HepG2 (cell line): Measurements from ENCODE around the gene EFEMP2. TPM values are rescaled to one million over a fixed set of nuclear protein-coding genes. Genes with fewer than 3 reads are reported as not detected.
A peak's percentile ranks its signal among the peaks of the same experiment; 100 is the strongest.

ENCODE experiments used
- ARNT ChIP-seq: fragments of 450-650 bp; IDR thresholded peaks from 2 replicates; pipeline ENCODE4 v1.6.1; 2017
- ATRX ChIP-seq: sonication (generic); formaldehyde crosslinking; IDR thresholded peaks from 2 replicates; pipeline ENCODE4 v1.4.0; 2020; ENCODE audit warnings: missing genetic modification reagents, borderline replicate concordance
- CEBPG ChIP-seq: IDR thresholded peaks from 2 replicates; pipeline ENCODE4 v1.6.1; 2016
- CENPT ChIP-seq: sonication (generic); formaldehyde crosslinking; IDR thresholded peaks from 2 replicates; pipeline ENCODE4 v1.8.0; 2022; ENCODE audit warnings: low read depth, mild to moderate bottlenecking, moderate library complexity, missing genetic modification reagents
- EED ChIP-seq: sonication (generic); formaldehyde crosslinking; IDR thresholded peaks from 2 replicates; pipeline ENCODE4 v1.5.0; 2020; ENCODE audit warnings: mild to moderate bottlenecking, missing genetic modification reagents
- ETV6 ChIP-seq: sonication (generic); formaldehyde crosslinking; conservative IDR thresholded peaks from 2 replicates; pipeline ENCODE4 v1.4.0; 2020; ENCODE audit warnings: missing genetic modification reagents
- HOXA3 ChIP-seq: sonication (generic); formaldehyde crosslinking; IDR thresholded peaks from 2 replicates; pipeline ENCODE4 v1.5.0; 2020; ENCODE audit warnings: missing genetic modification reagents
- IKZF4 ChIP-seq: sonication (generic); formaldehyde crosslinking; IDR thresholded peaks from 2 replicates; pipeline ENCODE4 v1.5.1; 2020; ENCODE audit warnings: borderline replicate concordance, mild to moderate bottlenecking, low read depth, missing genetic modification reagents; ENCODE audit errors: not compliant biosample characterization
- JARID2 ChIP-seq: sonication (generic); formaldehyde crosslinking; IDR thresholded peaks from 2 replicates; pipeline ENCODE4 v1.8.1; 2023; ENCODE audit warnings: missing genetic modification reagents, inconsistent platforms; ENCODE audit not compliant: insufficient replicate concordance
- KDM6A ChIP-seq: IDR thresholded peaks from 2 replicates; pipeline ENCODE4 v1.6.1; 2016; ENCODE audit warnings: low read depth
- NFRKB ChIP-seq: fragments of 450-650 bp; IDR thresholded peaks from 2 replicates; pipeline ENCODE4 v1.6.1; 2017
- PHF5A ChIP-seq: IDR thresholded peaks from one replicate; pipeline ENCODE4 v1.6.1; 2018; ENCODE audit warnings: low read depth, missing genetic modification reagents; ENCODE audit not compliant: unreplicated experiment
- POGZ ChIP-seq: sonication (generic); formaldehyde crosslinking; IDR thresholded peaks from 2 replicates; pipeline ENCODE4 v1.4.0; 2020; ENCODE audit warnings: mild to moderate bottlenecking, missing genetic modification reagents
- PRPF4 ChIP-seq: fragments of 200-400 bp; formaldehyde crosslinking; IDR thresholded peaks from 2 replicates; pipeline ENCODE4 v1.6.1; 2016; ENCODE audit warnings: low read length, low read depth; ENCODE audit not compliant: poor library complexity, severe bottlenecking
- RFX1 ChIP-seq: fragments of 450-650 bp; IDR thresholded peaks from 2 replicates; pipeline ENCODE4 v1.6.1; 2017
- SCMH1 ChIP-seq: sonication (generic); formaldehyde crosslinking; IDR thresholded peaks from 2 replicates; pipeline ENCODE4 v1.9.0; 2021; ENCODE audit warnings: missing genetic modification reagents, mild to moderate bottlenecking, borderline replicate concordance
- SIX4 ChIP-seq: sonication (generic); formaldehyde crosslinking; IDR thresholded peaks from 2 replicates; pipeline ENCODE4 v1.4.0; 2020; ENCODE audit warnings: missing genetic modification reagents
- SOX6 ChIP-seq, 2 experiments: fragments of 450-650 bp in 1 of 2; sonication (generic) in 1 of 2; formaldehyde crosslinking in 1 of 2; IDR thresholded peaks; 2 replicates each; pipeline versions ENCODE4 v1.4.0 to v1.6.1; 2017 to 2020; ENCODE audit warnings: antibody characterized with exemption in 1 of 2, mild to moderate bottlenecking in 1 of 2, missing genetic modification reagents in 1 of 2
- SP2 ChIP-seq: sonication (generic); formaldehyde crosslinking; IDR thresholded peaks from 2 replicates; pipeline ENCODE4 v1.5.1; 2020; ENCODE audit warnings: mild to moderate bottlenecking, missing genetic modification reagents
- TARDBP ChIP-seq: sonication (generic); formaldehyde crosslinking; IDR thresholded peaks from 2 replicates; pipeline ENCODE4 v1.8.0; 2022; ENCODE audit warnings: mild to moderate bottlenecking, missing genetic modification reagents
- ZBTB38 ChIP-seq: sonication (generic); formaldehyde crosslinking; IDR thresholded peaks from 2 replicates; pipeline ENCODE4 v1.5.1; 2020; ENCODE audit warnings: mild to moderate bottlenecking, missing genetic modification reagents
- ZBTB46 ChIP-seq: sonication (generic); formaldehyde crosslinking; IDR thresholded peaks from 2 replicates; pipeline ENCODE4 v1.4.0; 2020; ENCODE audit warnings: mild to moderate bottlenecking, missing genetic modification reagents, borderline replicate concordance
- ZFP1 ChIP-seq: IDR thresholded peaks from 2 replicates; pipeline ENCODE4 v1.6.1; 2016
- ZFP41 ChIP-seq: sonication (generic); formaldehyde crosslinking; IDR thresholded peaks from 2 replicates; pipeline ENCODE4 v1.4.0; 2020; ENCODE audit warnings: mild to moderate bottlenecking, missing genetic modification reagents, borderline replicate concordance
- ZNF280B ChIP-seq: sonication (generic); formaldehyde crosslinking; IDR thresholded peaks from 2 replicates; pipeline ENCODE4 v1.5.0; 2020; ENCODE audit warnings: missing genetic modification reagents, mild to moderate bottlenecking, borderline replicate concordance
- ZNF317 ChIP-seq: sonication (generic); formaldehyde crosslinking; IDR thresholded peaks from 2 replicates; pipeline ENCODE4 v1.5.0; 2020; ENCODE audit warnings: mild to moderate bottlenecking, missing genetic modification reagents
- ZNF350 ChIP-seq: sonication (generic); formaldehyde crosslinking; IDR thresholded peaks from 2 replicates; pipeline ENCODE4 v1.4.0; 2020; ENCODE audit warnings: mild to moderate bottlenecking, low read depth, missing genetic modification reagents, borderline replicate concordance
- ZNF383 ChIP-seq: sonication (generic); formaldehyde crosslinking; IDR thresholded peaks from 2 replicates; pipeline ENCODE4 v1.4.0; 2020; ENCODE audit warnings: missing genetic modification reagents, mild to moderate bottlenecking, borderline replicate concordance
- ZNF768 ChIP-seq: sonication (generic); formaldehyde crosslinking; IDR thresholded peaks from 2 replicates; pipeline ENCODE4 v1.4.0; 2020; ENCODE audit warnings: missing genetic modification reagents
- ZSCAN31 ChIP-seq: sonication (generic); formaldehyde crosslinking; IDR thresholded peaks from 2 replicates; pipeline ENCODE4 v1.5.0; 2020; ENCODE audit warnings: low read depth, mild to moderate bottlenecking, missing genetic modification reagents
- polyA plus RNA-seq, 8 experiments: library from polyadenylated mRNA; depleted of rRNA in 3 of 8; stranded (reverse) in 7 of 8; unstranded in 1 of 8; fragments of >200 nt; fragmentation: Illumina TruSeq in 4 of 8; extraction: Trizol in 4 of 8; gene quantifications; 2 replicates each; pipeline versions ENCODE4 v1.2.1 to v1.2.3, GENCODE V29; 2011 to 2016; ENCODE audit warnings: low read depth in 4 of 8, missing spikeins in 1 of 8, mixed read lengths in 1 of 8; ENCODE audit not compliant: insufficient read depth in 1 of 8
- total RNA-seq, 5 experiments: library from RNA; depleted of rRNA; stranded (reverse); fragments of >200 nt; fragmentation: Illumina TruSeq; extraction: Trizol; gene quantifications; 2 replicates each; pipeline ENCODE4 v1.2.3, GENCODE V29; 2016; ENCODE audit warnings: low read depth in 1 of 5

The EFEMP2 gene
- total and polyA plus RNA-seq, 2 of the 13 experiments (the other 11 are each of a cell fraction or from before 2014, with no cell fraction given): 7.4 to 29.7 TPM

- TF ChIP-seq IKZF4: no peak
- TF ChIP-seq ZBTB46 (CRISPR knock-in tag): no peak
- peak; percentile 76; the same call in 1 of the 2 replicates for TF ChIP-seq ZSCAN31 (CRISPR knock-in tag)
- TF ChIP-seq PRPF4: no peak
- TF ChIP-seq KDM6A (CRISPR knock-in tag): no peak
- no peak; the same call in 1 of the 2 replicates for TF ChIP-seq ZNF280B
- TF ChIP-seq POGZ (CRISPR knock-in tag): peak; percentile 68
- TF ChIP-seq ZNF350 (CRISPR knock-in tag): peak; percentile 83
- TF ChIP-seq HOXA3 (CRISPR knock-in tag): peak; percentile 87
- 0 out of 2 replicates have a peak, but pooled peaks have one; percentile 64 for TF ChIP-seq ZFP1 (CRISPR knock-in tag)
- no peak; the same call in 1 of the 2 replicates for TF ChIP-seq ZNF768 (CRISPR knock-in tag)
- TF ChIP-seq ARNT: no peak
- no peak for TF ChIP-seq EED (CRISPR knock-in tag)
- no peak; the same call in 1 of the 2 replicates for TF ChIP-seq ETV6 (CRISPR knock-in tag)
- no peak for TF ChIP-seq CEBPG (CRISPR knock-in tag)
- TF ChIP-seq SOX6 (IDR thresholded peaks at IDR 0.05): no peak
- peak; percentile 69 for TF ChIP-seq SOX6 (CRISPR knock-in tag; IDR thresholded peaks at IDR 0.05)
- TF ChIP-seq ATRX (CRISPR knock-in tag): no peak
- no peak for TF ChIP-seq CENPT (CRISPR knock-in tag)
- TF ChIP-seq TARDBP (CRISPR knock-in tag): peak; percentile 67
- no peak for TF ChIP-seq ZFP41 (CRISPR knock-in tag)
- TF ChIP-seq SCMH1 (CRISPR knock-in tag): no peak
- TF ChIP-seq RFX1: no peak
- no peak for TF ChIP-seq SIX4 (CRISPR knock-in tag)
- peak; percentile 71 for TF ChIP-seq JARID2 (CRISPR knock-in tag)
- TF ChIP-seq PHF5A (CRISPR knock-in tag): peak; percentile 45
- peak; percentile 22; the same call in 1 of the 2 replicates for TF ChIP-seq ZBTB38 (CRISPR knock-in tag)
- TF ChIP-seq ZNF383 (CRISPR knock-in tag): no peak
- TF ChIP-seq SP2 (CRISPR knock-in tag): peak; percentile 56; the same call in 1 of the 2 replicates
- TF ChIP-seq NFRKB: no peak
- TF ChIP-seq ZNF317 (CRISPR knock-in tag): peak; percentile 75
Measured at GRCh38 chr11:65860278-65861164, 12.1 kb downstream of the EFEMP2 start, which contains the start of gene MUS81 (continued).
